H1 (cell line): ENCODE results near the gene GPR155.

Experiments
- CTCF ChIP-seq, 3 experiments: IDR thresholded peaks; 1 replicate in 2 of 3; 2 replicates in 1 of 3; pipeline versions ENCODE4 v1.5.1 to v1.6.1; 2011; ENCODE audit warnings: low read length in 3 of 3, mild to moderate bottlenecking in 3 of 3, inconsistent platforms in 2 of 3, low read depth in 1 of 3, moderate library complexity in 1 of 3; ENCODE audit not compliant: insufficient read depth in 1 of 3; ENCODE audit errors: control extremely low read depth in 1 of 3
- TBP ChIP-seq: IDR thresholded peaks from 2 replicates; pipeline ENCODE4 v1.6.1; 2011; ENCODE audit warnings: low read depth, low read length, improper control_type of control experiment

- TF ChIP-seq CTCF (IDR thresholded peaks at IDR 0.05; ENCODE audit: control extremely low read depth in 1 of 3, insufficient read depth in 1 of 3, low read depth in 1 of 3, low read length in 3 of 3) (no peak), TBP (no peak)
These were observed 94.1 kb downstream of the GPR155 start for GRCh38 chr2:174392706-174393105.
